ENCODE measurements around the gene ZNF800.

DNA sequence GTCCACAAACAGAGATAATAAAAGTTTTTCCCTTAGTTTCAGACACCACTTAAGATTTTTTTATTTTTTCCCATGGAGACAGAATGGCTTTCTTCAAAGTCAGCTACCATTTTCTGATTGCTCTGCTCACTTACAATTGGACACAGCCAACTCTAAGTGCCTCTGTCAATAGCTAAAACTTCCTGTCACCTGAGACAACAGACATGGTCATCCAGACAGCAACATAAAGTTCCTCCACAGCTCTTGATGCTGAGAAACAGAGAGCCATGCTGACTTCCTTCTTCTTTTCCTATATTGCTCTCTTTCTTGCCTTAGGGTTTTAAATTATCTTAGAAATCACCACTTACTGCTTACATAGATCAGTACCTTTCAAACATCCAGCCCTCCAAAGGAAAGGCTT is 12.0 kb downstream of the ZNF800 start:
- TF ChIP-seq POLR2AphosphoS5 (IDR thresholded peaks at IDR 0.05; ENCODE audit: borderline replicate concordance, low read depth, low read length) (no peak), EZH2 (IDR thresholded peaks at IDR 0.05) (no peak)
